ENCODE data around the gene RUNX3.

RUNX3 gene

GRCh38 chr1:24888061-24888970 lies 41.8 kb downstream of the RUNX3 start:
- DNase-seq (ENCODE audit: low read depth, low spot score): no peak

- no peak for DNase-seq (ENCODE audit: low read depth, low spot score)
Measured at GRCh38 chr1:24886241-24886640, 43.8 kb downstream of the RUNX3 start.

GRCh38 chr1:24884751-24885150 lies 45.3 kb downstream of the RUNX3 start:
- no peak for DNase-seq (ENCODE audit: low read depth, low spot score)

- DNase-seq (ENCODE audit: low read depth, low spot score): no peak
Measured at GRCh38 chr1:24881034-24881433, 49.0 kb downstream of the RUNX3 start.

- DNase-seq (ENCODE audit: low read depth, low spot score): no peak
Measured at GRCh38 chr1:24878775-24879742, 51.0 kb downstream of the RUNX3 start.

GRCh38 chr1:24878045-24878444 lies 52.0 kb downstream of the RUNX3 start:
- no peak for DNase-seq (ENCODE audit: low read depth, low spot score)

- DNase-seq (ENCODE audit: low read depth, low spot score): no peak
Measured at GRCh38 chr1:24875991-24876506, 54.0 kb downstream of the RUNX3 start.

- no peak for DNase-seq (ENCODE audit: low read depth, low spot score)
Measured at GRCh38 chr1:24875257-24875656, 54.8 kb downstream of the RUNX3 start.

GRCh38 chr1:24874611-24875234 lies 55.4 kb downstream of the RUNX3 start:
- DNase-seq (ENCODE audit: low read depth, low spot score): no peak

GRCh38 chr1:24874056-24874455 lies 56.0 kb downstream of the RUNX3 start:
- no peak for DNase-seq (ENCODE audit: low read depth, low spot score)

GRCh38 chr1:24873148-24873547 lies 56.9 kb downstream of the RUNX3 start:
- DNase-seq (ENCODE audit: low read depth, low spot score): no peak

GRCh38 chr1:24872061-24872850 lies 57.8 kb downstream of the RUNX3 start:
- DNase-seq (ENCODE audit: low read depth, low spot score): no peak

- DNase-seq (ENCODE audit: low read depth, low spot score): no peak
Measured at GRCh38 chr1:24871306-24871901, 58.7 kb downstream of the RUNX3 start.

GRCh38 chr1:24870551-24871195 lies 59.4 kb downstream of the RUNX3 start:
- DNase-seq (ENCODE audit: low read depth, low spot score): no peak

- no peak for DNase-seq (ENCODE audit: low read depth, low spot score)
Measured at GRCh38 chr1:24868016-24868875, 61.8 kb downstream of the RUNX3 start.

GRCh38 chr1:24867084-24867870 lies 62.8 kb downstream of the RUNX3 start:
- DNase-seq (ENCODE audit: low read depth, low spot score): no peak

GRCh38 chr1:24866211-24867083 lies 63.6 kb downstream of the RUNX3 start:
- DNase-seq (ENCODE audit: low read depth, low spot score): no peak

All from activated CD4-positive, CD25-positive, alpha-beta regulatory T cell treated with anti-CD3 and anti-CD28 coated beads, Interleukin-2, amount 50 U/mL, for 16 hours (primary cell).